HEK293 (cell line): Measurements from ENCODE around the gene CHRM5.

Source experiments
- KLF16 ChIP-seq: fragments of 450-650 bp; formaldehyde crosslinking; IDR thresholded peaks from 2 replicates; pipeline ENCODE4 v1.5.1; 2017; ENCODE audit warnings: missing biosample characterization, missing genetic modification characterization
- KLF8 ChIP-seq: fragments of 450-650 bp; formaldehyde crosslinking; IDR thresholded peaks from 2 replicates; pipeline ENCODE4 v1.5.1; 2016; ENCODE audit warnings: missing biosample characterization, missing genetic modification characterization
- MYNN ChIP-seq: fragments of 450-650 bp; formaldehyde crosslinking; IDR thresholded peaks from 2 replicates; pipeline ENCODE4 v1.5.1; 2016; ENCODE audit warnings: missing biosample characterization, missing genetic modification characterization, borderline replicate concordance
- SETDB1 ChIP-seq: IDR thresholded peaks from one replicate; pipeline ENCODE4 v1.6.1; 2017; ENCODE audit warnings: mild to moderate bottlenecking, low read length, moderate library complexity, mixed read lengths; ENCODE audit not compliant: insufficient read length
- SP2 ChIP-seq: fragments of 450-650 bp; formaldehyde crosslinking; IDR thresholded peaks from 2 replicates; pipeline ENCODE4 v1.5.1; 2016; ENCODE audit warnings: missing biosample characterization, missing genetic modification characterization
- SP7 ChIP-seq: fragments of 450-650 bp; formaldehyde crosslinking; IDR thresholded peaks from 2 replicates; pipeline ENCODE4 v1.5.1; 2016; ENCODE audit warnings: missing biosample characterization, missing genetic modification characterization
- TRIM28 ChIP-seq: IDR thresholded peaks from 2 replicates; pipeline ENCODE4 v1.6.1; 2011; ENCODE audit warnings: low read length, control low read depth, borderline replicate concordance
- ZBTB10 ChIP-seq: fragments of 450-650 bp; formaldehyde crosslinking; IDR thresholded peaks from 2 replicates; pipeline ENCODE4 v1.5.1; 2016; ENCODE audit warnings: missing biosample characterization, missing genetic modification characterization
- ZFP3 ChIP-seq: fragments of 450-650 bp; formaldehyde crosslinking; IDR thresholded peaks from 2 replicates; pipeline ENCODE4 v1.5.1; 2016; ENCODE audit warnings: low read depth, missing biosample characterization, missing genetic modification characterization
- ZNF132 ChIP-seq: fragments of 450-650 bp; formaldehyde crosslinking; IDR thresholded peaks from 2 replicates; pipeline ENCODE4 v1.5.1; 2017; ENCODE audit warnings: missing biosample characterization, missing genetic modification characterization, borderline replicate concordance
- ZNF157 ChIP-seq: fragments of 450-650 bp; formaldehyde crosslinking; IDR thresholded peaks from 2 replicates; pipeline ENCODE4 v1.5.1; 2016; ENCODE audit warnings: missing biosample characterization, missing genetic modification characterization
- ZNF174 ChIP-seq: fragments of 450-650 bp; formaldehyde crosslinking; IDR thresholded peaks from 2 replicates; pipeline ENCODE4 v1.5.0; 2017; ENCODE audit warnings: missing biosample characterization, mild to moderate bottlenecking, missing genetic modification characterization
- ZNF214 ChIP-seq: fragments of 450-650 bp; formaldehyde crosslinking; IDR thresholded peaks from 2 replicates; pipeline ENCODE4 v1.5.1; 2017; ENCODE audit warnings: missing biosample characterization, mild to moderate bottlenecking, missing genetic modification characterization, borderline replicate concordance
- ZNF366 ChIP-seq: fragments of 450-650 bp; formaldehyde crosslinking; conservative IDR thresholded peaks from 2 replicates; pipeline ENCODE4 v1.5.1; 2016; ENCODE audit warnings: missing biosample characterization, missing genetic modification characterization
- ZNF555 ChIP-seq: fragments of 450-650 bp; formaldehyde crosslinking; conservative IDR thresholded peaks from 2 replicates; pipeline ENCODE4 v1.5.1; 2017; ENCODE audit warnings: missing biosample characterization, mild to moderate bottlenecking, missing genetic modification characterization, inconsistent platforms
- ZNF558 ChIP-seq: fragments of 450-650 bp; formaldehyde crosslinking; IDR thresholded peaks from 2 replicates; pipeline ENCODE4 v1.5.1; 2016; ENCODE audit warnings: missing biosample characterization, missing genetic modification characterization
- ZNF585B ChIP-seq: fragments of 450-650 bp; formaldehyde crosslinking; IDR thresholded peaks from 2 replicates; pipeline ENCODE4 v1.5.1; 2016; ENCODE audit warnings: missing biosample characterization, missing genetic modification characterization
- ZNF600 ChIP-seq: fragments of 450-650 bp; formaldehyde crosslinking; IDR thresholded peaks from 2 replicates; pipeline ENCODE4 v1.5.1; 2016; ENCODE audit warnings: missing biosample characterization, missing genetic modification characterization
- ZNF621 ChIP-seq: fragments of 450-650 bp; formaldehyde crosslinking; IDR thresholded peaks from 2 replicates; pipeline ENCODE4 v1.5.1; 2017; ENCODE audit warnings: missing biosample characterization, missing genetic modification characterization
- ZNF654 ChIP-seq: fragments of 450-650 bp; formaldehyde crosslinking; IDR thresholded peaks from 2 replicates; pipeline ENCODE4 v1.5.1; 2016; ENCODE audit warnings: low read depth, missing biosample characterization, missing genetic modification characterization
- ZNF664 ChIP-seq: fragments of 450-650 bp; formaldehyde crosslinking; IDR thresholded peaks from 2 replicates; pipeline ENCODE4 v1.5.1; 2016; ENCODE audit warnings: missing biosample characterization, missing genetic modification characterization
- ZNF830 ChIP-seq: fragments of 450-650 bp; IDR thresholded peaks from 2 replicates; pipeline ENCODE4 v1.5.0; 2018; ENCODE audit warnings: missing biosample characterization, missing genetic modification characterization, low read depth, mild to moderate bottlenecking, moderate library complexity
- ZXDB ChIP-seq: fragments of 450-650 bp; formaldehyde crosslinking; IDR thresholded peaks from 2 replicates; pipeline ENCODE4 v1.5.1; 2016; ENCODE audit warnings: missing biosample characterization, missing genetic modification characterization
- TF ChIP-seq, protein P1 (sequence below): fragments of 450-650 bp; formaldehyde crosslinking; IDR thresholded peaks from 2 replicates; pipeline ENCODE4 v1.5.1; 2016; ENCODE audit warnings: missing biosample characterization, missing genetic modification characterization
- TF ChIP-seq, protein P2 (sequence below): fragments of 450-650 bp; formaldehyde crosslinking; IDR thresholded peaks from 2 replicates; pipeline ENCODE4 v1.5.1; 2016; ENCODE audit warnings: missing biosample characterization, missing genetic modification characterization
- TF ChIP-seq, protein P3 (sequence below): fragments of 450-650 bp; formaldehyde crosslinking; IDR thresholded peaks from 2 replicates; pipeline ENCODE4 v1.5.1; 2016; ENCODE audit warnings: missing biosample characterization, missing genetic modification characterization, borderline replicate concordance
- TF ChIP-seq, protein P4 (sequence below): fragments of 450-650 bp; formaldehyde crosslinking; IDR thresholded peaks from 2 replicates; pipeline ENCODE4 v1.5.1; 2016; ENCODE audit warnings: missing biosample characterization, missing genetic modification characterization
- TF ChIP-seq, protein P5 (sequence below): fragments of 450-650 bp; formaldehyde crosslinking; IDR thresholded peaks from 2 replicates; pipeline ENCODE4 v1.5.1; 2016; ENCODE audit warnings: missing biosample characterization, missing genetic modification characterization, low read depth

Gene CHRM5

DNA sequence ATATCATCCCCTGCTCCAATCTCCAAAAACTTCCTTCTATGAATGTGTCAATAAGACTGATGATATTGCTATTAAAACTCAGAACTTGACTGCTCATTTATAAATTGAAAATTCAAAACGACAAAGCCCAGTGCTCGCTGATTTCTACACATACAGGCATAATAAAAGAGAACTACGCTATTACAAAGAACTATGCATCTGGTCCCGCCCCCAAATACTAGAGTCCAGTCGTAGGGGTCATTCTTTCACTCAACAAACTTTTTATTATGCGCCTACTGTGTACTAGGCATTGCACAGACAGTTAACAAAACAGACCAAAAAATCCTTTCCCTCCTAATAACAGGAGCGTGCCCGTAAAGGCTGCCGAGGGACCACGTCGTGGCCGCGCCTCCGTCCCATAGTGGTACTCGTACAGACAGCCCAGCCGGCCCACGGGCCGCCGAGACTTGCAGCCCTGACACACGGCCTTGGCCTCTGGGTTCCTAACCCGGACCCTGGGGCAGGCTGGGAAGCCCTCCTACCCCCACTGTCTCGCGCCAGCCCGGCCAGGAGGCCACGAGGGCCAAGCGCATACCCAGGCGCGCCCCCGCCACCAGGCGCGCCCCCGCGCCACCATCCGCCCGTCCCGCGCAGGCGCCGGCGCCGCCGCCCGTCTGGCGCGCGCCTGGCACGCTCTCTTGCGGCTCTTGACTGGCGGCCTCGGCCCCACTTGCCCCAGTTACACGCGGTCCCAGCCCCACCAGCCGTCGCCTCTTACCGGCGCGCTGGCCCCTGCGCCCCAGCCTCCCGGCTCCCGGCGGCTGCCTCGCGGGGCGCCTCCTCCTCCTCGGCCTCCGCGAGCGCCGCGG is 70.0 kb downstream of the CHRM5 start (continued):
- TF ChIP-seq, protein P1, sequence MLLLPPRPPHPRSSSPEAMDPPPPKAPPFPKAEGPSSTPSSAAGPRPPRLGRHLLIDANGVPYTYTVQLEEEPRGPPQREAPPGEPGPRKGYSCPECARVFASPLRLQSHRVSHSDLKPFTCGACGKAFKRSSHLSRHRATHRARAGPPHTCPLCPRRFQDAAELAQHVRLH (tag by site-specific recombination) = no peak
- TF ChIP-seq ZNF214 (no peak), ZNF654 (tag by site-specific recombination) (no peak), ZNF555 (no peak), ZFP3 (tag by site-specific recombination) (no peak), ZNF132 (tag by site-specific recombination) (no peak), KLF8 (tag by site-specific recombination) (no peak), ZBTB10 (tag by site-specific recombination) (no peak), MYNN (no peak), KLF16 (tag by site-specific recombination) (no peak), ZNF664 (tag by site-specific recombination) (peak; percentile 73; the same call in 1 of the 2 replicates), ZNF366 (tag by site-specific recombination) (no peak), SP7 (tag by site-specific recombination) (peak; percentile 29; the same call in 1 of the 2 replicates), ZNF621 (tag by site-specific recombination) (no peak), ZNF600 (peak; percentile 47; the same call in 1 of the 2 replicates), ZNF174 (tag by site-specific recombination) (no peak), ZNF157 (no peak), ZNF558 (tag by site-specific recombination) (no peak), ZXDB (tag by site-specific recombination) (0 out of 2 replicates have a peak, but pooled peaks have one; percentile 49), SETDB1 (no peak), TRIM28 (no peak), SP2 (tag by site-specific recombination) (no peak), ZNF830 (tag by site-specific recombination) (no peak), ZNF585B (tag by site-specific recombination) (no peak)
- TF ChIP-seq, protein P2, sequence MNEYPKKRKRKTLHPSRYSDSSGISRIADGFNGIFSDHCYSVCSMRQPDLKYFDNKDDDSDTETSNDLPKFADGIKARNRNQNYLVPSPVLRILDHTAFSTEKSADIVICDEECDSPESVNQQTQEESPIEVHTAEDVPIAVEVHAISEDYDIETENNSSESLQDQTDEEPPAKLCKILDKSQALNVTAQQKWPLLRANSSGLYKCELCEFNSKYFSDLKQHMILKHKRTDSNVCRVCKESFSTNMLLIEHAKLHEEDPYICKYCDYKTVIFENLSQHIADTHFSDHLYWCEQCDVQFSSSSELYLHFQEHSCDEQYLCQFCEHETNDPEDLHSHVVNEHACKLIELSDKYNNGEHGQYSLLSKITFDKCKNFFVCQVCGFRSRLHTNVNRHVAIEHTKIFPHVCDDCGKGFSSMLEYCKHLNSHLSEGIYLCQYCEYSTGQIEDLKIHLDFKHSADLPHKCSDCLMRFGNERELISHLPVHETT (tag by site-specific recombination) = no peak
- TF ChIP-seq, protein P3, sequence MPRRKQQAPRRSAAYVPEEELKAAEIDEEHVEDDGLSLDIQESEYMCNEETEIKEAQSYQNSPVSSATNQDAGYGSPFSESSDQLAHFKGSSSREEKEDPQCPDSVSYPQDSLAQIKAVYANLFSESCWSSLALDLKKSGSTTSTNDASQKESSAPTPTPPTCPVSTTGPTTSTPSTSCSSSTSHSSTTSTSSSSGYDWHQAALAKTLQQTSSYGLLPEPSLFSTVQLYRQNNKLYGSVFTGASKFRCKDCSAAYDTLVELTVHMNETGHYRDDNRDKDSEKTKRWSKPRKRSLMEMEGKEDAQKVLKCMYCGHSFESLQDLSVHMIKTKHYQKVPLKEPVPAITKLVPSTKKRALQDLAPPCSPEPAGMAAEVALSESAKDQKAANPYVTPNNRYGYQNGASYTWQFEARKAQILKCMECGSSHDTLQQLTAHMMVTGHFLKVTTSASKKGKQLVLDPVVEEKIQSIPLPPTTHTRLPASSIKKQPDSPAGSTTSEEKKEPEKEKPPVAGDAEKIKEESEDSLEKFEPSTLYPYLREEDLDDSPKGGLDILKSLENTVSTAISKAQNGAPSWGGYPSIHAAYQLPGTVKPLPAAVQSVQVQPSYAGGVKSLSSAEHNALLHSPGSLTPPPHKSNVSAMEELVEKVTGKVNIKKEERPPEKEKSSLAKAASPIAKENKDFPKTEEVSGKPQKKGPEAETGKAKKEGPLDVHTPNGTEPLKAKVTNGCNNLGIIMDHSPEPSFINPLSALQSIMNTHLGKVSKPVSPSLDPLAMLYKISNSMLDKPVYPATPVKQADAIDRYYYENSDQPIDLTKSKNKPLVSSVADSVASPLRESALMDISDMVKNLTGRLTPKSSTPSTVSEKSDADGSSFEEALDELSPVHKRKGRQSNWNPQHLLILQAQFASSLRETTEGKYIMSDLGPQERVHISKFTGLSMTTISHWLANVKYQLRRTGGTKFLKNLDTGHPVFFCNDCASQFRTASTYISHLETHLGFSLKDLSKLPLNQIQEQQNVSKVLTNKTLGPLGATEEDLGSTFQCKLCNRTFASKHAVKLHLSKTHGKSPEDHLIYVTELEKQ (tag by site-specific recombination) = no peak
- TF ChIP-seq, protein P4, sequence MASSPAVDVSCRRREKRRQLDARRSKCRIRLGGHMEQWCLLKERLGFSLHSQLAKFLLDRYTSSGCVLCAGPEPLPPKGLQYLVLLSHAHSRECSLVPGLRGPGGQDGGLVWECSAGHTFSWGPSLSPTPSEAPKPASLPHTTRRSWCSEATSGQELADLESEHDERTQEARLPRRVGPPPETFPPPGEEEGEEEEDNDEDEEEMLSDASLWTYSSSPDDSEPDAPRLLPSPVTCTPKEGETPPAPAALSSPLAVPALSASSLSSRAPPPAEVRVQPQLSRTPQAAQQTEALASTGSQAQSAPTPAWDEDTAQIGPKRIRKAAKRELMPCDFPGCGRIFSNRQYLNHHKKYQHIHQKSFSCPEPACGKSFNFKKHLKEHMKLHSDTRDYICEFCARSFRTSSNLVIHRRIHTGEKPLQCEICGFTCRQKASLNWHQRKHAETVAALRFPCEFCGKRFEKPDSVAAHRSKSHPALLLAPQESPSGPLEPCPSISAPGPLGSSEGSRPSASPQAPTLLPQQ (tag by site-specific recombination) = no peak
- TF ChIP-seq, protein P5, sequence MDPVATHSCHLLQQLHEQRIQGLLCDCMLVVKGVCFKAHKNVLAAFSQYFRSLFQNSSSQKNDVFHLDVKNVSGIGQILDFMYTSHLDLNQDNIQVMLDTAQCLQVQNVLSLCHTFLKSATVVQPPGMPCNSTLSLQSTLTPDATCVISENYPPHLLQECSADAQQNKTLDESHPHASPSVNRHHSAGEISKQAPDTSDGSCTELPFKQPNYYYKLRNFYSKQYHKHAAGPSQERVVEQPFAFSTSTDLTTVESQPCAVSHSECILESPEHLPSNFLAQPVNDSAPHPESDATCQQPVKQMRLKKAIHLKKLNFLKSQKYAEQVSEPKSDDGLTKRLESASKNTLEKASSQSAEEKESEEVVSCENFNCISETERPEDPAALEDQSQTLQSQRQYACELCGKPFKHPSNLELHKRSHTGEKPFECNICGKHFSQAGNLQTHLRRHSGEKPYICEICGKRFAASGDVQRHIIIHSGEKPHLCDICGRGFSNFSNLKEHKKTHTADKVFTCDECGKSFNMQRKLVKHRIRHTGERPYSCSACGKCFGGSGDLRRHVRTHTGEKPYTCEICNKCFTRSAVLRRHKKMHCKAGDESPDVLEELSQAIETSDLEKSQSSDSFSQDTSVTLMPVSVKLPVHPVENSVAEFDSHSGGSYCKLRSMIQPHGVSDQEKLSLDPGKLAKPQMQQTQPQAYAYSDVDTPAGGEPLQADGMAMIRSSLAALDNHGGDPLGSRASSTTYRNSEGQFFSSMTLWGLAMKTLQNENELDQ (tag by site-specific recombination) = no peak
